22Rv1 (cell line): ENCODE results near the gene CCDC85A.

Experiments used
- H3K27ac ChIP-seq: fragments of 450-650 bp; 2 replicates; pipeline ENCODE4 v1.5.1; 2017
- CTCF ChIP-seq: fragments of 450-650 bp; IDR thresholded peaks from 2 replicates; pipeline ENCODE4 v1.5.1; 2017; ENCODE audit warnings: mild to moderate bottlenecking
- ZFX ChIP-seq: fragments of 450-650 bp; IDR thresholded peaks from 2 replicates; pipeline ENCODE4 v1.6.1; 2017; ENCODE audit warnings: antibody characterized with exemption, borderline replicate concordance

The CCDC85A gene

GRCh38 chr2:56167616-56168562 is 15.9 kb upstream of the CCDC85A start:
- TF ChIP-seq CTCF (no peak), ZFX (no peak)
- H3K27ac ChIP-seq: no peak overlapping the region

GRCh38 chr2:56169521-56169920 is 14.3 kb upstream of the CCDC85A start:
- TF ChIP-seq ZFX (no peak), CTCF (no peak)
- H3K27ac ChIP-seq: no peak overlapping the region

- no peak for TF ChIP-seq CTCF
- TF ChIP-seq ZFX: no peak
- H3K27ac ChIP-seq: no peak overlapping the region
Observed at GRCh38 chr2:56170504-56170903, 13.3 kb upstream of the CCDC85A start.

- H3K27ac ChIP-seq: no peak overlapping the region
- TF ChIP-seq CTCF: no peak
- TF ChIP-seq ZFX: no peak
Observed at GRCh38 chr2:56170988-56171387, 12.8 kb upstream of the CCDC85A start.

GRCh38 chr2:56175779-56176178 is 8.0 kb upstream of the CCDC85A start:
- TF ChIP-seq ZFX (no peak), CTCF (no peak)
- no peak overlapping the region for H3K27ac ChIP-seq

GRCh38 chr2:56177420-56178220 is 6.2 kb upstream of the CCDC85A start:
- no peak for TF ChIP-seq CTCF
- TF ChIP-seq ZFX: no peak
- no peak overlapping the region for H3K27ac ChIP-seq
